ENCODE measurements around the gene LRP1B. TPM values are rescaled to one million over a fixed set of nuclear protein-coding genes. Genes with fewer than 3 reads are reported as not detected.

The LRP1B gene
- total RNA-seq, 2 donors from 2014 or later, result 0.79 to 1.8 TPM

GRCh38 chr2:140714586-140714985, 1416.2 kb downstream of the LRP1B start:
- H3K9ac ChIP-seq (ENCODE audit: extremely low read depth, low read length, poor library complexity, severe bottlenecking), result no peak overlapping the region
- H3K27ac ChIP-seq (ENCODE audit: low read depth, low read length), result no peak overlapping the region
- H3K9me3 Mint-ChIP-seq, result no peaks in the 10 kb centered on the region
- no peak for DNase-seq
- H3K4me1 ChIP-seq (ENCODE audit: control insufficient read depth, insufficient read depth, low read length), result peaks cover 5% of the 10 kb centered on the region
- no peak overlapping the region for H3K4me3 ChIP-seq (ENCODE audit: low read length)
- H3K27me3 ChIP-seq (ENCODE audit: control insufficient read depth, insufficient read depth, low read length, poor library complexity, severe bottlenecking), result no peaks in the 10 kb centered on the region
- no peak for TF ChIP-seq CTCF (conservative IDR thresholded peaks at IDR 0.05)
- WGBS, 2 experiments (ENCODE audit: insufficient coverage in 1 of 2, insufficient read length in 1 of 2), result 90% methylated on average over 2 of the region's 3 CpGs; no CpG with 5 or more reads in 1 of the 2 experiments
- H3K36me3 Mint-ChIP-seq (ENCODE audit: low read depth), result no peaks in the 10 kb centered on the region
- H3K9me3 ChIP-seq (ENCODE audit: control insufficient read depth, low read length), result no peaks in the 10 kb centered on the region
- H3K27me3 Mint-ChIP-seq (ENCODE audit: insufficient read depth), result no peaks in the 10 kb centered on the region
- no peaks in the 10 kb centered on the region for H3K36me3 ChIP-seq (ENCODE audit: control insufficient read depth, insufficient read depth, low read length)
- no peak overlapping the region for H3K4me3 Mint-ChIP-seq
- no peaks in the 10 kb centered on the region for H3K4me1 Mint-ChIP-seq
- no peak overlapping the region for H3K27ac Mint-ChIP-seq

GRCh38 chr2:140711867-140712266, 1418.9 kb downstream of the LRP1B start:
- Histone ChIP-seq H3K27me3 (ENCODE audit: control insufficient read depth, insufficient read depth, low read length, poor library complexity, severe bottlenecking) (no peaks in the 10 kb centered on the region), H3K27ac (ENCODE audit: low read depth, low read length) (no peak overlapping the region), H3K9me3 (ENCODE audit: control insufficient read depth, low read length) (no peaks in the 10 kb centered on the region), H3K4me3 (ENCODE audit: low read length) (no peak overlapping the region), H3K9ac (ENCODE audit: extremely low read depth, low read length, poor library complexity, severe bottlenecking) (no peak overlapping the region), H3K36me3 (ENCODE audit: control insufficient read depth, insufficient read depth, low read length) (no peaks in the 10 kb centered on the region), H3K4me1 (ENCODE audit: control insufficient read depth, insufficient read depth, low read length) (peaks cover 5% of the 10 kb centered on the region)
- Mint-ChIP-seq H3K36me3 (ENCODE audit: low read depth) (no peaks in the 10 kb centered on the region), H3K9me3 (no peaks in the 10 kb centered on the region), H3K27ac (no peak overlapping the region), H3K27me3 (ENCODE audit: insufficient read depth) (no peaks in the 10 kb centered on the region), H3K4me1 (no peaks in the 10 kb centered on the region), H3K4me3 (no peak overlapping the region)
- no peak for TF ChIP-seq CTCF (conservative IDR thresholded peaks at IDR 0.05)
- no peak for DNase-seq
- WGBS, 2 experiments (ENCODE audit: insufficient coverage in 1 of 2, insufficient read length in 1 of 2), result 93 to 95% methylated on average over 2 to 3 of the region's 3 CpGs

GRCh38 chr2:140701726-140702125, 1429.1 kb downstream of the LRP1B start:
- Mint-ChIP-seq H3K27ac (no peak overlapping the region), H3K9me3 (no peaks in the 10 kb centered on the region), H3K4me3 (no peak overlapping the region), H3K36me3 (ENCODE audit: low read depth) (no peaks in the 10 kb centered on the region), H3K27me3 (ENCODE audit: insufficient read depth) (no peaks in the 10 kb centered on the region), H3K4me1 (no peaks in the 10 kb centered on the region)
- Histone ChIP-seq H3K4me1 (ENCODE audit: control insufficient read depth, insufficient read depth, low read length) (no peaks in the 10 kb centered on the region), H3K4me3 (ENCODE audit: low read length) (no peak overlapping the region), H3K9ac (ENCODE audit: extremely low read depth, low read length, poor library complexity, severe bottlenecking) (no peak overlapping the region), H3K27me3 (ENCODE audit: control insufficient read depth, insufficient read depth, low read length, poor library complexity, severe bottlenecking) (no peaks in the 10 kb centered on the region), H3K27ac (ENCODE audit: low read depth, low read length) (no peak overlapping the region), H3K36me3 (ENCODE audit: control insufficient read depth, insufficient read depth, low read length) (no peaks in the 10 kb centered on the region), H3K9me3 (ENCODE audit: control insufficient read depth, low read length) (no peaks in the 10 kb centered on the region)
- 85 to 91% methylated on average over 4 to 5 of the region's 5 CpGs for WGBS, 2 experiments (ENCODE audit: insufficient coverage in 1 of 2, insufficient read length in 1 of 2)
- no peak for DNase-seq
- TF ChIP-seq CTCF (conservative IDR thresholded peaks at IDR 0.05), result no peak
